ENCODE results near the gene NEDD9.
A peak's percentile ranks its signal among the peaks of the same experiment; 100 is the strongest.

The NEDD9 gene

GRCh38 chr6:11258260-11259237 is 26.1 kb upstream of the NEDD9 start:
- no peak for DNase-seq

GRCh38 chr6:11255610-11256009 is 23.1 kb upstream of the NEDD9 start:
- no peak for DNase-seq

- DNase-seq: no peak
These were observed 21.1 kb upstream of the NEDD9 start for GRCh38 chr6:11253594-11253993.

GRCh38 chr6:11251553-11252360 is 19.3 kb upstream of the NEDD9 start:
- DNase-seq: no peak

- no peak for DNase-seq
These were observed 17.6 kb upstream of the NEDD9 start for GRCh38 chr6:11250108-11250507.

GRCh38 chr6:11248974-11249761 is 16.7 kb upstream of the NEDD9 start:
- no peak for DNase-seq

GRCh38 chr6:11246722-11247121 is 14.3 kb upstream of the NEDD9 start:
- DNase-seq: no peak

- no peak for DNase-seq
These were observed 13.2 kb upstream of the NEDD9 start for GRCh38 chr6:11245381-11246256.

- DNase-seq: no peak
These were observed 12.1 kb upstream of the NEDD9 start for GRCh38 chr6:11244387-11245126.

GRCh38 chr6:11243861-11244260 is 11.4 kb upstream of the NEDD9 start:
- no peak for DNase-seq

GRCh38 chr6:11242711-11243110 is 10.2 kb upstream of the NEDD9 start:
- DNase-seq: no peak

GRCh38 chr6:11241793-11242201 is 9.3 kb upstream of the NEDD9 start:
- DNase-seq: no peak

- DNase-seq: no peak
These were observed 8.8 kb upstream of the NEDD9 start for GRCh38 chr6:11241154-11241792.

GRCh38 chr6:11237956-11238355 is 5.5 kb upstream of the NEDD9 start:
- no peak for DNase-seq

GRCh38 chr6:11237428-11237827 is 5.0 kb upstream of the NEDD9 start:
- DNase-seq: no peak

- no peak for DNase-seq
These were observed 4.4 kb upstream of the NEDD9 start for GRCh38 chr6:11236915-11237314.

- peak; percentile 33 to 51 for DNase-seq
These were observed 3.7 kb upstream of the NEDD9 start for GRCh38 chr6:11236076-11236750.

- DNase-seq: no peak
These were observed 2.6 kb upstream of the NEDD9 start for GRCh38 chr6:11235062-11235461.

- no peak for DNase-seq
These were observed 1.5 kb upstream of the NEDD9 start for GRCh38 chr6:11233673-11234573.
